ENCODE data around the gene SLC22A14.
"Not testable (repeated sequence)": the region's sequence is repeated elsewhere in the genome, so short reads cannot be mapped to it uniquely, and the experiment has no call there.

SLC22A14 gene

GRCh38 chr3:38276917-38277630, 5.0 kb upstream of the SLC22A14 start:
- Mint-ChIP-seq H3K4me1 (peaks cover 8 to 16% of the 10 kb centered on the region in 2 donors), H3K9me3 (peaks cover 0 to 2% of the 10 kb centered on the region in 2 donors), H3K27ac (no peak overlapping the region), H3K4me3 (no peak overlapping the region), H3K27me3 (no peaks in the 10 kb centered on the region), H3K36me3 (peaks cover 21 to 32% of the 10 kb centered on the region in 2 donors)
- ATAC-seq (replicated peaks): no peak
- no peak for DNase-seq

- no peak overlapping the region for H3K27ac Mint-ChIP-seq
- H3K4me3 Mint-ChIP-seq: no peak overlapping the region
- H3K27me3 Mint-ChIP-seq: no peaks in the 10 kb centered on the region
- H3K36me3 Mint-ChIP-seq: peaks cover 19 to 32% of the 10 kb centered on the region in 2 donors
- H3K4me1 Mint-ChIP-seq: peaks cover 2 to 7% of the 10 kb centered on the region in 2 donors
- DNase-seq: no peak
- ATAC-seq (replicated peaks): no peak
- peaks cover 0 to 2% of the 10 kb centered on the region in 2 donors for H3K9me3 Mint-ChIP-seq
Measured at GRCh38 chr3:38278841-38279240, 3.3 kb upstream of the SLC22A14 start.

- ATAC-seq (replicated peaks) (no peak), DNase-seq (no peak)
- Mint-ChIP-seq H3K27ac (no peak overlapping the region), H3K4me3 (no peak overlapping the region), H3K9me3 (no peaks in the 10 kb centered on the region), H3K4me1 (peaks cover 0 to 7% of the 10 kb centered on the region in 2 donors), H3K36me3 (peaks cover 0 to under 1% of the 10 kb centered on the region in 2 donors), H3K27me3 (peaks cover 0 to 1% of the 10 kb centered on the region in 2 donors)
Measured at GRCh38 chr3:38283810-38284755, 2.0 kb downstream of the SLC22A14 start.

- H3K4me3 Mint-ChIP-seq: no peak overlapping the region
- no peaks in the 10 kb centered on the region for H3K36me3 Mint-ChIP-seq
- H3K9me3 Mint-ChIP-seq: no peaks in the 10 kb centered on the region
- DNase-seq: no peak
- peaks cover 0 to 7% of the 10 kb centered on the region in 2 donors for H3K4me1 Mint-ChIP-seq
- H3K27ac Mint-ChIP-seq: no peak overlapping the region
- ATAC-seq (replicated peaks): no peak
- peaks cover 0 to 4% of the 10 kb centered on the region in 2 donors for H3K27me3 Mint-ChIP-seq
Measured at GRCh38 chr3:38284756-38285150, 2.7 kb downstream of the SLC22A14 start.

GRCh38 chr3:38289286-38290217, 7.5 kb downstream of the SLC22A14 start:
- not testable (repeated sequence) for H3K4me3 Mint-ChIP-seq

GRCh38 chr3:38297053-38297452, 15.0 kb downstream of the SLC22A14 start:
- H3K36me3 Mint-ChIP-seq; H3K27me3 Mint-ChIP-seq; H3K4me1 Mint-ChIP-seq; H3K9me3 Mint-ChIP-seq; H3K27ac Mint-ChIP-seq; ATAC-seq (replicated peaks); H3K4me3 Mint-ChIP-seq; DNase-seq: not testable (repeated sequence)

More at GRCh38 chr3:38289286-38290217, 7.5 kb downstream of the SLC22A14 start:
- H3K27ac Mint-ChIP-seq; H3K9me3 Mint-ChIP-seq; H3K36me3 Mint-ChIP-seq; H3K27me3 Mint-ChIP-seq; H3K4me1 Mint-ChIP-seq; DNase-seq; ATAC-seq (replicated peaks): not testable (repeated sequence)

- no peak overlapping the region for H3K27ac Mint-ChIP-seq
- peaks cover 0 to 5% of the 10 kb centered on the region in 2 donors for H3K27me3 Mint-ChIP-seq
- no peaks in the 10 kb centered on the region for H3K9me3 Mint-ChIP-seq
- no peak for DNase-seq
- no peaks in the 10 kb centered on the region for H3K4me1 Mint-ChIP-seq
- H3K4me3 Mint-ChIP-seq: no peak overlapping the region
- ATAC-seq (replicated peaks): no peak
- no peaks in the 10 kb centered on the region for H3K36me3 Mint-ChIP-seq
Measured at GRCh38 chr3:38297537-38297936, 15.4 kb downstream of the SLC22A14 start.

- no peaks in the 10 kb centered on the region for H3K9me3 Mint-ChIP-seq
- no peak for DNase-seq
- H3K4me3 Mint-ChIP-seq: no peak overlapping the region
- peaks cover 0 to 5% of the 10 kb centered on the region in 2 donors for H3K27me3 Mint-ChIP-seq
- H3K4me1 Mint-ChIP-seq: no peaks in the 10 kb centered on the region
- ATAC-seq (replicated peaks): peak; percentile 39 to 64
- H3K36me3 Mint-ChIP-seq: no peaks in the 10 kb centered on the region
- H3K27ac Mint-ChIP-seq: no peak overlapping the region
Measured at GRCh38 chr3:38297947-38298711, 16.0 kb downstream of the SLC22A14 start.

GRCh38 chr3:38306941-38307340, 24.8 kb downstream of the SLC22A14 start:
- H3K36me3 Mint-ChIP-seq: peaks cover 0 to 4% of the 10 kb centered on the region in 2 donors
- H3K4me3 Mint-ChIP-seq: no peak overlapping the region
- H3K9me3 Mint-ChIP-seq: peaks cover 5 to 9% of the 10 kb centered on the region in 2 donors
- ATAC-seq (replicated peaks): no peak
- peaks cover 0 to 7% of the 10 kb centered on the region in 2 donors for H3K27me3 Mint-ChIP-seq
- DNase-seq: no peak
- no peak overlapping the region for H3K27ac Mint-ChIP-seq
- no peaks in the 10 kb centered on the region for H3K4me1 Mint-ChIP-seq

GRCh38 chr3:38307599-38307998, 25.5 kb downstream of the SLC22A14 start:
- H3K27me3 Mint-ChIP-seq: peaks cover 0 to 10% of the 10 kb centered on the region in 2 donors
- no peak for DNase-seq

GRCh38 chr3:38308456-38308855, 26.4 kb downstream of the SLC22A14 start:
- no peak for ATAC-seq (replicated peaks)

More at GRCh38 chr3:38307599-38307998, 25.5 kb downstream of the SLC22A14 start:
- no peak overlapping the region for H3K27ac Mint-ChIP-seq
- H3K4me3 Mint-ChIP-seq: no peak overlapping the region
- no peaks in the 10 kb centered on the region for H3K4me1 Mint-ChIP-seq
- H3K9me3 Mint-ChIP-seq: peaks cover 5 to 9% of the 10 kb centered on the region in 2 donors
- peaks cover 0 to 4% of the 10 kb centered on the region in 2 donors for H3K36me3 Mint-ChIP-seq
- no peak for ATAC-seq (replicated peaks)

GRCh38 chr3:38311476-38311875, 29.4 kb downstream of the SLC22A14 start:
- H3K27me3 Mint-ChIP-seq: peaks cover 0 to 5% of the 10 kb centered on the region in 2 donors
- H3K9me3 Mint-ChIP-seq: no peaks in the 10 kb centered on the region

More at GRCh38 chr3:38308456-38308855, 26.4 kb downstream of the SLC22A14 start:
- DNase-seq: no peak
- H3K27me3 Mint-ChIP-seq: peaks cover 0 to 12% of the 10 kb centered on the region in 2 donors
- peaks cover 0 to 4% of the 10 kb centered on the region in 2 donors for H3K36me3 Mint-ChIP-seq
- no peaks in the 10 kb centered on the region for H3K4me1 Mint-ChIP-seq
- H3K9me3 Mint-ChIP-seq: peaks cover 5 to 9% of the 10 kb centered on the region in 2 donors
- no peak overlapping the region for H3K4me3 Mint-ChIP-seq
- H3K27ac Mint-ChIP-seq: no peak overlapping the region

GRCh38 chr3:38311941-38312340, 29.8 kb downstream of the SLC22A14 start:
- Mint-ChIP-seq H3K27ac (no peak overlapping the region), H3K9me3 (no peaks in the 10 kb centered on the region), H3K4me3 (no peak overlapping the region), H3K36me3 (no peaks in the 10 kb centered on the region), H3K4me1 (no peaks in the 10 kb centered on the region), H3K27me3 (peaks cover 0 to 5% of the 10 kb centered on the region in 2 donors)
- DNase-seq (no peak), ATAC-seq (replicated peaks) (no peak)

More at GRCh38 chr3:38311476-38311875, 29.4 kb downstream of the SLC22A14 start:
- Mint-ChIP-seq H3K4me1 (no peaks in the 10 kb centered on the region), H3K36me3 (no peaks in the 10 kb centered on the region), H3K27ac (no peak overlapping the region), H3K4me3 (no peak overlapping the region)
- ATAC-seq (replicated peaks): no peak
- DNase-seq: no peak

Data from stimulated activated naive B cell treated with anti-CD40 and anti-IgM and Interleukin-4, amounts not matched to agents 10 μg/mL and 1 μg/mL and 100 μg/mL, for 72 hours (primary cell).